GM18507 (cell line): Measurements from ENCODE around the gene DPP7.

Source experiments
- DNase-seq: peaks from one replicate; pipeline ENCODE4 v3.0.0; 2011; ENCODE audit warnings: low read depth; ENCODE audit not compliant: insufficient read length; ENCODE audit errors: extremely low spot score
- FAIRE-seq: peaks from 2 replicates; lab custom pipeline; 2011; peaks lifted over from hg19 to GRCh38; lab: Jason Lieb, UNC

DPP7 gene

GRCh38 chr9:137077758-137078693 is 36.5 kb downstream of the DPP7 start:
- no peak for DNase-seq

GRCh38 chr9:137077010-137077747 is 37.4 kb downstream of the DPP7 start, which contains the start of gene UAP1L1:
Gene UAP1L1, plus strand, starts transcription at chr9:137077517. Its CDS starts 16 bp downstream, at chr9:137077533.
- DNase-seq (no peak), FAIRE-seq (peak; percentile 64)

More at GRCh38 chr9:137077758-137078693, 36.5 kb downstream of the DPP7 start:
- FAIRE-seq = peak; percentile 52

- FAIRE-seq = peak; percentile 5
- no peak for DNase-seq
These were observed 37.9 kb downstream of the DPP7 start for GRCh38 chr9:137076636-137077009.

GRCh38 chr9:137075275-137075775 is 39.2 kb downstream of the DPP7 start:
- FAIRE-seq = no peak

GRCh38 chr9:137074657-137075274 is 39.8 kb downstream of the DPP7 start:
- FAIRE-seq = peak; percentile 21
- no peak for DNase-seq

More at GRCh38 chr9:137075275-137075775, 39.2 kb downstream of the DPP7 start:
- no peak for DNase-seq

GRCh38 chr9:137073992-137074399 is 40.5 kb downstream of the DPP7 start:
- DNase-seq (no peak), FAIRE-seq (no peak)

- DNase-seq (no peak), FAIRE-seq (no peak)
These were observed 43.3 kb downstream of the DPP7 start for GRCh38 chr9:137071282-137071681.

GRCh38 chr9:137070906-137071275 is 43.6 kb downstream of the DPP7 start:
- DNase-seq (no peak), FAIRE-seq (no peak)

- DNase-seq (peak; percentile 82), FAIRE-seq (peak; percentile 94)
These were observed 44.2 kb downstream of the DPP7 start, which contains the start of gene SAPCD2 for GRCh38 chr9:137070201-137070905. Gene SAPCD2, minus strand, starts transcription at chr9:137070557. Its CDS starts 97 bp downstream, at chr9:137070460.

GRCh38 chr9:137069508-137070091 is 44.9 kb downstream of the DPP7 start:
- no peak for FAIRE-seq
- no peak for DNase-seq

- no peak for DNase-seq
- FAIRE-seq = no peak
These were observed 45.7 kb downstream of the DPP7 start for GRCh38 chr9:137068539-137069507.

GRCh38 chr9:137067860-137068538 is 46.5 kb downstream of the DPP7 start:
- DNase-seq (peak; percentile 77), FAIRE-seq (peak; percentile 92)

- FAIRE-seq = no peak
These were observed 48.3 kb downstream of the DPP7 start for GRCh38 chr9:137066096-137066861.

GRCh38 chr9:137065336-137065967 is 49.1 kb downstream of the DPP7 start:
- FAIRE-seq = no peak
- DNase-seq = no peak

More at GRCh38 chr9:137066096-137066861, 48.3 kb downstream of the DPP7 start:
- DNase-seq = no peak

GRCh38 chr9:137064880-137065164 is 49.7 kb downstream of the DPP7 start:
- DNase-seq (no peak), FAIRE-seq (no peak)
